Neural crest cell (in vitro differentiated cells): ENCODE data around the gene PAK5. TPM values are rescaled to one million over a fixed set of nuclear protein-coding genes. Genes with fewer than 3 reads are reported as not detected.

Source experiments
- DNase-seq: peaks from one replicate; pipeline ENCODE4 v3.0.0; 2021; ENCODE audit warnings: low read depth, mixed read lengths, low spot score
- H3K27ac Mint-ChIP-seq: one replicate; pipeline ENCODE4 v1.8.0; 2021; ENCODE audit warnings: mild to moderate bottlenecking, mixed read lengths; ENCODE audit not compliant: unreplicated experiment
- H3K27me3 Mint-ChIP-seq: 2 replicates; pipeline ENCODE4 v1.8.0; 2021; ENCODE audit warnings: low read depth, mild to moderate bottlenecking, mixed read lengths
- H3K36me3 Mint-ChIP-seq: 2 replicates; pipeline ENCODE4 v1.8.0; 2021; ENCODE audit warnings: low read depth, mild to moderate bottlenecking, mixed read lengths
- H3K4me1 Mint-ChIP-seq: 2 replicates; pipeline ENCODE4 v1.8.0; 2021; ENCODE audit warnings: mixed read lengths
- H3K4me3 Mint-ChIP-seq: one replicate; pipeline ENCODE4 v1.8.0; 2021; ENCODE audit warnings: mild to moderate bottlenecking, mixed read lengths
- H3K9me3 Mint-ChIP-seq: 2 replicates; pipeline ENCODE4 v1.8.0; 2021; ENCODE audit warnings: mixed read lengths
- CTCF ChIP-seq: fragments of 200-600 bp; sonication (generic); conservative IDR thresholded peaks from 2 replicates; pipeline ENCODE4 v1.5.0; 2021; ENCODE audit warnings: antibody characterized with exemption, mild to moderate bottlenecking
- total RNA-seq: library from RNA; stranded (reverse); gene quantifications from 2 replicates; pipeline ENCODE4 v1.2.1, GENCODE V29; 2021

Gene PAK5
- total RNA-seq, 1 donor from 2014 or later: 1.8 TPM

DNA sequence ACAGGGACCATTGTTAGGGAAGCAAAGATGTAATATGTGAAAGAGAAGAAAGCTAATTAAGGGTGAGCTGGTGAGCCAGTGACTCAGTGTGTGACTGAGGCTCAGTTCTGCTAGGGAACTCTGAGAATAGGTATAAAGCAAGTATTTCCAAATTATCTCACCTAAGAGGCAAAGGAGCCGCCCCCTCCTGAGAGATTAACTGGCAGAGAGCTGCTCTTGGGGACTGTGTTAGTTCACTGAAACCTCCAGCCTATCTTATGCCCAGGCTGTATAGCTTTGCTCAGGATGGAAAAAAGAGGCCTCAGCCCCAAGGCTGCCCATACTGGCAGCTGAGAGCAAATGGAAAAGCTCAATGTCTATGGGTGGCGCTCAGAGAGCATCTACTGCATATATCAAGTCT, 152.0 kb downstream of the PAK5 start:
- no peak for TF ChIP-seq CTCF
- H3K4me3 Mint-ChIP-seq: no peak overlapping the region
- DNase-seq: no peak
- no peak overlapping the region for H3K27ac Mint-ChIP-seq
- H3K9me3 Mint-ChIP-seq: no peaks in the 10 kb centered on the region
- H3K4me1 Mint-ChIP-seq: no peaks in the 10 kb centered on the region
- peaks cover 44% of the 10 kb centered on the region for H3K27me3 Mint-ChIP-seq
- H3K36me3 Mint-ChIP-seq: no peaks in the 10 kb centered on the region

- Mint-ChIP-seq H3K36me3 (no peaks in the 10 kb centered on the region), H3K9me3 (no peaks in the 10 kb centered on the region), H3K27ac (no peak overlapping the region), H3K4me1 (no peaks in the 10 kb centered on the region), H3K27me3 (peaks cover 44% of the 10 kb centered on the region), H3K4me3 (no peak overlapping the region)
- DNase-seq: no peak
- no peak for TF ChIP-seq CTCF
Observed at GRCh38 chr20:9686455-9686854, 152.4 kb downstream of the PAK5 start.

DNA sequence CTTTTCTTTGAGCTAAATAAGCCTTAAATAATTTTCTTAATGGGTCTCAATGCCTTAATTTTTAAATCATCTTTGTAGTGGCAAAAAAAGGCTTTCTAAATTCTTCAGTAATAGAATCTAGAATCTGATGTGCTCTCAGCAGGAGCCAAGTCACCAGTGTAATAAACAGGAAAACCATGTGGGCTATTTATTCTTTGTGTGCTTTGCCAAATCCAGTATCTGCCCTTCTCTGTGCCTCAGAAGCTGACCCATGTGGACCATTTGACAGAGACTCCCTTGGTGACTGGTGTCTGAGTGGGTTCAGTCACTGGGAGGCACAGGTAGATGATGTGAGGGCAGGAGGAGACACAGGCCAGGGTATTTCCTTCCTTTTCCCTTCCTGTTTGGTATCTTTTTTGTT, 152.9 kb downstream of the PAK5 start:
- H3K4me1 Mint-ChIP-seq: no peaks in the 10 kb centered on the region
- peaks cover 43% of the 10 kb centered on the region for H3K27me3 Mint-ChIP-seq
- no peaks in the 10 kb centered on the region for H3K36me3 Mint-ChIP-seq
- no peaks in the 10 kb centered on the region for H3K9me3 Mint-ChIP-seq
- no peak overlapping the region for H3K27ac Mint-ChIP-seq
- DNase-seq: no peak
- TF ChIP-seq CTCF: no peak
- no peak overlapping the region for H3K4me3 Mint-ChIP-seq

GRCh38 chr20:9685011-9685410, 153.9 kb downstream of the PAK5 start:
- no peak for DNase-seq
- Mint-ChIP-seq H3K27ac (no peak overlapping the region), H3K9me3 (no peaks in the 10 kb centered on the region), H3K36me3 (no peaks in the 10 kb centered on the region), H3K27me3 (peaks cover 45% of the 10 kb centered on the region), H3K4me1 (no peaks in the 10 kb centered on the region), H3K4me3 (no peak overlapping the region)
- TF ChIP-seq CTCF: no peak

DNA sequence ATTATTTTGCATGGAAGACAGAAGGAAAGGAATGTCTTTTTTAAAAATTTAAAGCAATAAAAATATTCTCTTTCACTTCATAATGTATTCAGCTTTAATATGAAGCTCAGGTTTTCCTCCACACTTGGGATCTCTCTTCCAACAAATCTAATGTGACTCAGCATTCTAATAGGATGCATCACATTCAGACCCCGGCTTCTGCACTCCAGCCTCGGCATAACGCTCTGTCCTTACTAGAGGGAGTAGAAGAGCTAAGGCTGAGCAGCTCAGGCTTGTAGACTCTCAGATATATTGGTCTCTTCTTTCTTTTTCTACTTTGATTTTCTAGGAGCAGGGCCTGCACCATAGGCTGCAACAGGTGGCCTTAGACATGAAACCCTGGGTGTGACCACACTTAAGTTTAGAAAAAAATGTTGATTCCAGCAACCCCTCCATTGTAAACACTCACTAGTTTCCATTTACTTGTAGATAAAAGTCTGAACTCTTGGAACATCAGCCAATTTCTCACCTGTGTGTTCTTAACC, 161.7 kb downstream of the PAK5 start:
- Mint-ChIP-seq H3K27me3 (peaks cover 10% of the 10 kb centered on the region), H3K9me3 (peaks cover 3% of the 10 kb centered on the region), H3K36me3 (no peaks in the 10 kb centered on the region), H3K27ac (no peak overlapping the region), H3K4me1 (no peaks in the 10 kb centered on the region), H3K4me3 (no peak overlapping the region)
- TF ChIP-seq CTCF: no peak
- no peak for DNase-seq

DNA sequence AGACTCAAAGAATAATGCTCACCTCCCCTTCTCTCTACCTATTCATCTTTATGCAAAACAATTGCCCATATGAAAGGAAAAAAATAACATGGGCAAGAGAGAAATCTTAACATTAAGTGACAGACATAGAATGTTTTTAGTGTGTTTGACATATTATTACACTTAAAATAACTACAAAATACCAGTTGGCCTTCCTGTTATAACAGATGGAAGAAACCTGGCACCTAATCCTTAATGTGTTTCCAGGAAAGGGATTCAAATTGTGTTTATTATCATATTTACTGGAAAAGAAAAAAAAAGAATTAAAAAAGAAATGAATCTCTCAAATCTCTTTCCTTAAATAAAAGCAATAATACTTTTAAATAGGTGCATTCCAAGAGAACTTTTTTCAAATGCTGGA, 165.9 kb downstream of the PAK5 start:
- Mint-ChIP-seq H3K4me3 (no peak overlapping the region), H3K4me1 (no peaks in the 10 kb centered on the region), H3K36me3 (no peaks in the 10 kb centered on the region), H3K9me3 (peaks cover 3% of the 10 kb centered on the region), H3K27me3 (peaks cover 8% of the 10 kb centered on the region), H3K27ac (no peak overlapping the region)
- no peak for TF ChIP-seq CTCF
- DNase-seq: no peak
